Hepatocyte (in vitro differentiated cells): ENCODE data around the gene BANK1. TPM values are rescaled to one million over a fixed set of nuclear protein-coding genes. Genes with fewer than 3 reads are reported as not detected.

Experiments used
- DNase-seq: peaks from one replicate; pipeline ENCODE4 v3.0.0-alpha.2; 2016; ENCODE audit warnings: low spot score
- H2AFZ ChIP-seq: fragments of 200-600 bp; sonication (generic); 2 replicates; pipeline ENCODE4 v1.6.0; 2016; ENCODE audit warnings: antibody characterized with exemption, mild to moderate bottlenecking
- H3K27ac ChIP-seq: fragments of 200-600 bp; sonication (generic); 2 replicates; pipeline ENCODE4 v1.5.1; 2016; ENCODE audit warnings: mild to moderate bottlenecking
- H3K27me3 ChIP-seq: fragments of 200-600 bp; sonication (generic); 2 replicates; pipeline ENCODE4 v1.6.1; 2016
- H3K36me3 ChIP-seq: fragments of 200-600 bp; sonication (generic); replicated peaks from 2 replicates; pipeline ENCODE4 v1.5.1; 2016; ENCODE audit warnings: low read depth; ENCODE audit not compliant: insufficient read depth
- H3K4me1 ChIP-seq: fragments of 200-600 bp; sonication (generic); 2 replicates; pipeline ENCODE4 v1.5.1; 2016; ENCODE audit warnings: mild to moderate bottlenecking, moderate library complexity; ENCODE audit not compliant: insufficient read depth
- H3K4me2 ChIP-seq: fragments of 200-600 bp; sonication (generic); 2 replicates; pipeline ENCODE4 v1.6.0; 2016
- H3K4me3 ChIP-seq: fragments of 200-600 bp; sonication (generic); 2 replicates; pipeline ENCODE4 v1.5.1; 2016; ENCODE audit warnings: mild to moderate bottlenecking
- H3K79me2 ChIP-seq: fragments of 200-600 bp; sonication (generic); 2 replicates; pipeline ENCODE4 v1.6.0; 2017; ENCODE audit warnings: mild to moderate bottlenecking
- H3K9me2 ChIP-seq: fragments of 200-600 bp; sonication (generic); replicated peaks from 2 replicates; pipeline ENCODE4 v1.6.0; 2017; ENCODE audit warnings: mild to moderate bottlenecking; ENCODE audit not compliant: insufficient read depth
- H3K9me3 ChIP-seq: fragments of 200-600 bp; sonication (generic); 2 replicates; pipeline ENCODE4 v1.5.1; 2016; ENCODE audit warnings: low read depth, mild to moderate bottlenecking
- H4K20me1 ChIP-seq: fragments of 200-600 bp; sonication (generic); 2 replicates; pipeline ENCODE4 v1.6.0; 2016; ENCODE audit warnings: mild to moderate bottlenecking; ENCODE audit not compliant: insufficient read depth, poor library complexity, severe bottlenecking
- EZH2 ChIP-seq: fragments of 200-600 bp; sonication (generic); IDR thresholded peaks from 2 replicates; pipeline ENCODE4 v1.6.1; 2016; ENCODE audit warnings: antibody characterized with exemption, mild to moderate bottlenecking, borderline replicate concordance
- EZH2phosphoT487 ChIP-seq: fragments of 200-600 bp; sonication (generic); IDR thresholded peaks from one replicate; pipeline ENCODE4 v1.6.1; 2018; ENCODE audit warnings: antibody characterized with exemption, mild to moderate bottlenecking, low read depth, moderate library complexity; ENCODE audit not compliant: unreplicated experiment, severe bottlenecking
- WGBS: methylation state at CpG from one replicate; pipeline ENCODE4 v1.1.6; 2016; ENCODE audit warnings: low lambda C conversion rate; ENCODE audit errors: missing lambda C conversion rate; 5-methylcytosine and 5-hydroxymethylcytosine counted together
- polyA plus RNA-seq: library from polyadenylated mRNA; unstranded; fragments of >200 nt; fragmentation: Nextera tagmentation; extraction: Ambion mirVana; gene quantifications from 2 replicates; pipeline ENCODE4 v1.2.1, GENCODE V29; 2016
- total RNA-seq: library from RNA; depleted of rRNA; stranded (reverse); fragments of >200 nt; gene quantifications from 2 replicates; pipeline ENCODE4 v1.2.3, GENCODE V29; 2014
- TF ChIP-seq, protein P1 (sequence below): fragments of 200-600 bp; sonication (generic); IDR thresholded peaks from 2 replicates; pipeline ENCODE4 v1.5.1; 2016; ENCODE audit warnings: antibody characterized with exemption, mild to moderate bottlenecking; ENCODE audit not compliant: poor library complexity

Gene BANK1
- total and polyA plus RNA-seq, 2 experiments from 2014 or later, result 0.17 to 0.29 TPM

DNA sequence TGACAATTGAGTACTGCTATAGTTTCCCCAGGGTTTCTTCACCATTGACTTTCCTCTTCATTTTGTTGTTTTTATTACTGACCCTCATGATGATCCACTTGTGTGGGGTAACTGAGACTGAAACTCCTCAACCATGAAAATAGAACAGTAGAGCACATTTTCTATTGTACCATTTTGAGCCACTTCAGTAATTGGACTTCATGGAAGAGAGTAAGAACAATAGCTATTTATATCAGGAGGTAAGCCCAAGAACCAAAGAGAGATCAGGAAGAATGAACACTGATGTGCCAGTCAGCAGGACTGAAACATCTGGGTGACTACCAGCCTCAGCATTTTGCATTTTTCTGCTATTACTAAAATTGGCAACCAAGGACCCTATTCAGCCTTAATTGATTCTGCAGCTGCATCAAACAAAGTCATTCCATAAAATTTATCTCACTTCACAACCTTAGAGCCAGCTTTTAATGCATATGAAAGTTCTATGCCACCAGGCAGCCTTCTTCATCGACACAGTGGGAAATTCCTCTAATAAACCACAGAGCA, 151.4 kb downstream of the BANK1 start:
- H3K27me3 ChIP-seq, result no peaks in the 10 kb centered on the region
- no peaks in the 10 kb centered on the region for H3K9me2 ChIP-seq
- DNase-seq, result no peak
- no peak overlapping the region for H3K27ac ChIP-seq
- H3K36me3 ChIP-seq, result no peaks in the 10 kb centered on the region
- no peak overlapping the region for H3K4me3 ChIP-seq
- no peaks in the 10 kb centered on the region for H3K79me2 ChIP-seq
- 92% methylated on average over 1 of the region's 1 CpG for WGBS
- H4K20me1 ChIP-seq, result no peaks in the 10 kb centered on the region
- no peaks in the 10 kb centered on the region for H3K9me3 ChIP-seq
- H3K4me1 ChIP-seq, result no peaks in the 10 kb centered on the region
- H2AFZ ChIP-seq, result no peak overlapping the region
- TF ChIP-seq, protein P1, sequence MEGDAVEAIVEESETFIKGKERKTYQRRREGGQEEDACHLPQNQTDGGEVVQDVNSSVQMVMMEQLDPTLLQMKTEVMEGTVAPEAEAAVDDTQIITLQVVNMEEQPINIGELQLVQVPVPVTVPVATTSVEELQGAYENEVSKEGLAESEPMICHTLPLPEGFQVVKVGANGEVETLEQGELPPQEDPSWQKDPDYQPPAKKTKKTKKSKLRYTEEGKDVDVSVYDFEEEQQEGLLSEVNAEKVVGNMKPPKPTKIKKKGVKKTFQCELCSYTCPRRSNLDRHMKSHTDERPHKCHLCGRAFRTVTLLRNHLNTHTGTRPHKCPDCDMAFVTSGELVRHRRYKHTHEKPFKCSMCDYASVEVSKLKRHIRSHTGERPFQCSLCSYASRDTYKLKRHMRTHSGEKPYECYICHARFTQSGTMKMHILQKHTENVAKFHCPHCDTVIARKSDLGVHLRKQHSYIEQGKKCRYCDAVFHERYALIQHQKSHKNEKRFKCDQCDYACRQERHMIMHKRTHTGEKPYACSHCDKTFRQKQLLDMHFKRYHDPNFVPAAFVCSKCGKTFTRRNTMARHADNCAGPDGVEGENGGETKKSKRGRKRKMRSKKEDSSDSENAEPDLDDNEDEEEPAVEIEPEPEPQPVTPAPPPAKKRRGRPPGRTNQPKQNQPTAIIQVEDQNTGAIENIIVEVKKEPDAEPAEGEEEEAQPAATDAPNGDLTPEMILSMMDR, result no peak
- TF ChIP-seq EZH2 (no peak), EZH2phosphoT487 (no peak)
- no peak overlapping the region for H3K4me2 ChIP-seq

DNA sequence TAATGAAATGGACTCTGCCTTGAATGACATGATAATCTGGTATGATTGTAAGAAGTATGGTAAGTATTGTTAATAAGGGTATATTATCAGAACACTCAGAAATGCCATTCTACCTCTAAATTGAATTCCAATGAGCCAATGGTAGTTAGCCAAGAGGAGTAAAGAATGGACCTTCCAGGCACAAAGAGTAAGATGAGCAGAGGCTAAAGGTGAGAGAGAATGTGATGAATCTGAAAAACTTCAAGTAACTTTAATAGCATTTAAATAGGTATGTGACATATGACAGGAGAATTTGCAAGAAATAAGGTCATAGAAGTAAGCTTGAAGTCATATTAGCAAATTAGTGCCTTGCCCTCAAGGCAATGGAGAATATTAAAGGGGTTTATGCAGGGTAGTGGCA, 152.4 kb downstream of the BANK1 start:
- Histone ChIP-seq H3K4me2 (no peak overlapping the region), H3K27ac (no peak overlapping the region), H3K4me1 (no peaks in the 10 kb centered on the region), H2AFZ (no peak overlapping the region), H4K20me1 (no peaks in the 10 kb centered on the region), H3K9me3 (no peaks in the 10 kb centered on the region), H3K36me3 (no peaks in the 10 kb centered on the region), H3K79me2 (no peaks in the 10 kb centered on the region), H3K4me3 (no peak overlapping the region), H3K9me2 (no peaks in the 10 kb centered on the region), H3K27me3 (no peaks in the 10 kb centered on the region)
- DNase-seq, result no peak
- TF ChIP-seq, protein P1, result no peak
- no peak for TF ChIP-seq EZH2phosphoT487
- TF ChIP-seq EZH2, result no peak

DNA sequence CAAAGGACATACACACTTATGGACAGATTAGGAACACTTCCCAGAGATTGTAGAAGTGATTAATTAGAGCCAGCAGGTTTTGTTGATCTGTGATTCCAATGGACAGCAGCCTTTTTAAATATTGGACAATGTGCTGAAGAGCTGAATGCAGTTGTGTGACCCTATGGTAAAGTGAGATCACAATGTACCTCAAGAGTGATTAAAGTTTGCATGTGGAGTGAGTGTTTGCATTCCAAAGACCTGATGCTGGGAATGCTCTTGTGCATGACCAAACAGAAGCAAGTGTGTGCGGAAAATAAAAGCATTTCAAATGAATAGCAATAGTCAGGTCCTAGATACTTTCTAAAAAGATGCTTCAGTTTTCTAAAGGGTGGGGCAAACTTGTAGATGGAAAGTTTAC, 154.1 kb downstream of the BANK1 start:
- Histone ChIP-seq H3K4me1 (no peaks in the 10 kb centered on the region), H3K9me3 (no peaks in the 10 kb centered on the region), H3K27me3 (no peaks in the 10 kb centered on the region), H2AFZ (no peak overlapping the region), H4K20me1 (no peaks in the 10 kb centered on the region), H3K4me2 (no peak overlapping the region), H3K36me3 (no peaks in the 10 kb centered on the region), H3K79me2 (no peaks in the 10 kb centered on the region), H3K9me2 (no peaks in the 10 kb centered on the region), H3K27ac (no peak overlapping the region), H3K4me3 (no peak overlapping the region)
- 77% methylated on average over 1 of the region's 1 CpG for WGBS
- no peak for TF ChIP-seq EZH2phosphoT487
- TF ChIP-seq, protein P1, result no peak
- DNase-seq, result no peak

DNA sequence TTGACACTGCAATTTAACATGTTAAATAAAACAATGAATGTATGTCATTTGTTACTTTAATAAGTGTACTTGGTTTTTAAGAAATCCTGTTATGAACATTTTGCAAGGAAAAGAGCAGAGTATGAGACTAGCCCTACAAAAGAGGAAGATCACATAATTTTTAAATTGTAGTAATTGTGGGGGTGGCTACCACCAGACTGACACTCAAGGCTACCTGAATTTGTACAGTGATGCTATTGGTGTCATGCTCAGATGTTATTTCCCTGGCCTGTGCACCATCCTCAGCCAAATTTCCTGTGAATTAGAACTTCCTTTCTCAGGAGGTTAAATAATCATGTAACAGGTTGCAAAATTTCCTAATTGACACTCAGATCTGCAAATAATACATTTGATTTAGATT, 157.5 kb downstream of the BANK1 start:
- no peak overlapping the region for H2AFZ ChIP-seq
- H3K27ac ChIP-seq, result no peak overlapping the region
- H3K36me3 ChIP-seq, result no peaks in the 10 kb centered on the region
- H3K9me2 ChIP-seq, result no peaks in the 10 kb centered on the region
- DNase-seq, result no peak
- no peaks in the 10 kb centered on the region for H4K20me1 ChIP-seq
- H3K9me3 ChIP-seq, result no peaks in the 10 kb centered on the region
- no peaks in the 10 kb centered on the region for H3K4me1 ChIP-seq
- H3K27me3 ChIP-seq, result no peaks in the 10 kb centered on the region
- TF ChIP-seq EZH2phosphoT487, result no peak
- TF ChIP-seq EZH2, result no peak
- TF ChIP-seq, protein P1, result no peak
- H3K4me2 ChIP-seq, result no peak overlapping the region
- H3K4me3 ChIP-seq, result no peak overlapping the region
- no peaks in the 10 kb centered on the region for H3K79me2 ChIP-seq
